PC-3 (cell line): ENCODE results near the gene TTC7B. TPM values are rescaled to one million over a fixed set of nuclear protein-coding genes. Genes with fewer than 3 reads are reported as not detected.

Source experiments
- ATAC-seq: fragments of 200-7000 bp; cut with Tn5 transposase; 2 replicates; pipeline ENCODE4 v1.9.1; 2020; ENCODE audit warnings: mild to moderate bottlenecking, moderate library complexity
- BruUV-seq: library from RNA; stranded (reverse); fragments of 400-500 nt; replicated peaks from 2 replicates; lab custom pipeline; 2021; lab: Mats Ljungman, UMichigan
- CTCF ChIA-PET: fragments of 300-600 bp; sonication (Branson Sonifier 250); formaldehyde crosslinking; loops from one replicate; lab custom pipeline; 2022; ENCODE audit warnings: antibody characterized with exemption; lab: Charles Lee
- POLR2A ChIA-PET: fragments of 300-600 bp; sonication (Branson Sonifier 250); formaldehyde crosslinking; loops from one replicate; lab custom pipeline; 2022; ENCODE audit warnings: antibody characterized with exemption; ENCODE audit not compliant: unreplicated experiment; lab: Charles Lee
- DNase-seq: peaks from one replicate; pipeline ENCODE4 v3.0.0-alpha.2; 2015
- H2AFZ ChIP-seq: fragments of 300-600 bp; sonication (generic); 2 replicates; pipeline ENCODE4 v1.6.0; 2016; ENCODE audit warnings: antibody characterized with exemption, low read length
- H3F3A ChIP-seq: fragments of 300-600 bp; sonication (generic); one replicate; pipeline ENCODE4 v1.6.0; 2017; ENCODE audit warnings: antibody characterized with exemption, low read length, control low read depth, mild to moderate bottlenecking; ENCODE audit not compliant: unreplicated experiment
- H3K27ac ChIP-seq: fragments of 300-600 bp; sonication (generic); 2 replicates; pipeline ENCODE4 v1.5.1; 2016; ENCODE audit warnings: mild to moderate bottlenecking, low read length
- H3K27me3 ChIP-seq: fragments of 300-600 bp; sonication (generic); 2 replicates; pipeline ENCODE4 v1.6.1; 2016; ENCODE audit warnings: low read length, mixed read lengths
- H3K36me3 ChIP-seq: fragments of 300-600 bp; sonication (generic); 2 replicates; pipeline ENCODE4 v1.6.1; 2016; ENCODE audit warnings: low read depth, mixed run types, low read length, mixed read lengths
- H3K4me1 ChIP-seq: fragments of 300-600 bp; sonication (generic); 2 replicates; pipeline ENCODE4 v1.5.1; 2016; ENCODE audit warnings: low read length; ENCODE audit not compliant: insufficient read depth
- H3K4me2 ChIP-seq: fragments of 300-600 bp; sonication (generic); 2 replicates; pipeline ENCODE4 v1.6.0; 2016; ENCODE audit warnings: low read length
- H3K4me3 ChIP-seq: fragments of 300-600 bp; sonication (generic); 2 replicates; pipeline ENCODE4 v1.5.1; 2016; ENCODE audit warnings: mild to moderate bottlenecking, low read length, mixed read lengths
- H3K79me2 ChIP-seq: fragments of 300-600 bp; sonication (generic); 2 replicates; pipeline ENCODE4 v1.6.1; 2017; ENCODE audit warnings: low read length, mixed read lengths
- H3K9ac ChIP-seq: fragments of 300-600 bp; sonication (generic); 2 replicates; pipeline ENCODE4 v1.6.0; 2016; ENCODE audit warnings: mild to moderate bottlenecking, low read length
- H3K9me2 ChIP-seq: fragments of 300-600 bp; sonication (generic); replicated peaks from 2 replicates; pipeline ENCODE4 v1.6.1; 2016; ENCODE audit warnings: mixed run types, low read length, mixed read lengths
- H3K9me3 ChIP-seq: fragments of 300-600 bp; sonication (generic); 2 replicates; pipeline ENCODE4 v1.6.1; 2016; ENCODE audit warnings: low read length, mixed read lengths
- H4K20me1 ChIP-seq: fragments of 300-600 bp; sonication (generic); 2 replicates; pipeline ENCODE4 v1.6.1; 2016; ENCODE audit warnings: low read length, mixed read lengths
- EZH2 ChIP-seq: fragments of 300-600 bp; sonication (generic); IDR thresholded peaks from one replicate; pipeline ENCODE4 v1.6.1; 2017; ENCODE audit warnings: antibody characterized with exemption, mild to moderate bottlenecking, low read length; ENCODE audit not compliant: unreplicated experiment
- EZH2phosphoT487 ChIP-seq: fragments of 300-600 bp; sonication (generic); IDR thresholded peaks from 2 replicates; pipeline ENCODE4 v1.6.1; 2018; ENCODE audit warnings: mild to moderate bottlenecking, antibody characterized with exemption, low read length, borderline replicate concordance
- intact Hi-C: fragments of 100-400 bp; cut with micrococcal nuclease; formaldehyde crosslinking; loops from 2 replicates; pipeline ENCODE4 v1.9.0; 2023
- total RNA-seq: library from RNA; depleted of rRNA; stranded (reverse); fragments of >200 nt; gene quantifications from 2 replicates; pipeline ENCODE4 v1.2.3, GENCODE V29; 2014
- TF ChIP-seq, protein P1 (sequence below): fragments of 300-600 bp; sonication (generic); conservative IDR thresholded peaks from 2 replicates; pipeline ENCODE4 v1.5.1; 2017; ENCODE audit warnings: antibody characterized with exemption, low read depth, mild to moderate bottlenecking, low read length

Gene TTC7B
- total RNA-seq, 1 experiment from 2014 or later: 45.6 TPM

DNA sequence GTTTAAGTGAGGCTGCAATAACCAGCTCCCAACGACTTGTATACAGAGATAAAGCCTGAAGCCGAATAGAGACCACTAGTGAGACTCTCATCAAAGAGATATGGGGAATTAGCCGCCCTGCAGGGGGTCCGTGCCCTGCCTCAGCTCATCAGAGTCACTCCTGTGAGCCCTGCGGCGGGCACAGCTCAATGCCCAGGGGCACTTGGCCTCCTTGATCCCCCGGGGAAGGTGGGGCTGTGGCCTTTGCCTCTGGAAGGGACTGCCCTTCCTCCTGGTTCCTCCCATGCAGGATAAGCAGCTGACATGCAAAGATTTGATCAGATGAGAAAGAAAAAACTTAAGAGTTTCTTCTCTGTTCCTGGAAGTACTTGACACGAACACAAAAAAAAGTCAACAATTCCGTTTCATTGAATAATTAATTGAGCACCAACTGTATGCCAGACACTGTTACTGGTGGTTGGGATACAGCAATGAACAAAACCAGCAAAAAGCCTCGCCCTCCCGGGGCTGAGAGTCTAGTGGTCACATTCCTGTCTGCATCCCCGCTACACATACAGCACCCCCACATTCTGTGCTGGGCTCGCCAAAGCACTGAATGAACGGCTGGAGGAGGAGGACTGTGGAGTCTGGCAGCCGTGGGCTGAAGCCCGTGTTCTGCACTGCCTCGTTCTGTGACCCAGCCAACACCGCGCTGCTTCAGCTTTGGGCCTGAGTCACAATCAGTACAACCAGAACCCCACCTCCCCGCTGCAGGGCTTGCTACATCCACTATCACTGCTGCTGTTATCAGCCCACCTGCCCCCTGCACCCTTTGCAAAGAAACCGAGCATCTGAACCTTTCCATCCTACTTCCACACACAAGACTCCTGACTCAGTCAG lies 10.3 kb downstream of the TTC7B start:
- Histone ChIP-seq H3K36me3 (no peaks in the 10 kb centered on the region), H3K9me3 (no peaks in the 10 kb centered on the region), H3K27me3 (no peaks in the 10 kb centered on the region), H2AFZ (no peak overlapping the region), H4K20me1 (no peaks in the 10 kb centered on the region), H3K4me1 (peaks cover 8% of the 10 kb centered on the region), H3K4me3 (no peak overlapping the region), H3K9ac (no peak overlapping the region), H3K4me2 (no peak overlapping the region), H3K79me2 (peaks cover 4% of the 10 kb centered on the region; the same call in 1 of the 2 replicates), H3K9me2 (no peaks in the 10 kb centered on the region), H3K27ac (no peak overlapping the region), H3F3A (no peaks in the 10 kb centered on the region)
- no TSS peak for BruUV-seq
- ChIA-PET POLR2A (no interaction called here), CTCF (no interaction called here)
- TF ChIP-seq EZH2 (no peak), EZH2phosphoT487 (no peak)
- TF ChIP-seq, protein P1, sequence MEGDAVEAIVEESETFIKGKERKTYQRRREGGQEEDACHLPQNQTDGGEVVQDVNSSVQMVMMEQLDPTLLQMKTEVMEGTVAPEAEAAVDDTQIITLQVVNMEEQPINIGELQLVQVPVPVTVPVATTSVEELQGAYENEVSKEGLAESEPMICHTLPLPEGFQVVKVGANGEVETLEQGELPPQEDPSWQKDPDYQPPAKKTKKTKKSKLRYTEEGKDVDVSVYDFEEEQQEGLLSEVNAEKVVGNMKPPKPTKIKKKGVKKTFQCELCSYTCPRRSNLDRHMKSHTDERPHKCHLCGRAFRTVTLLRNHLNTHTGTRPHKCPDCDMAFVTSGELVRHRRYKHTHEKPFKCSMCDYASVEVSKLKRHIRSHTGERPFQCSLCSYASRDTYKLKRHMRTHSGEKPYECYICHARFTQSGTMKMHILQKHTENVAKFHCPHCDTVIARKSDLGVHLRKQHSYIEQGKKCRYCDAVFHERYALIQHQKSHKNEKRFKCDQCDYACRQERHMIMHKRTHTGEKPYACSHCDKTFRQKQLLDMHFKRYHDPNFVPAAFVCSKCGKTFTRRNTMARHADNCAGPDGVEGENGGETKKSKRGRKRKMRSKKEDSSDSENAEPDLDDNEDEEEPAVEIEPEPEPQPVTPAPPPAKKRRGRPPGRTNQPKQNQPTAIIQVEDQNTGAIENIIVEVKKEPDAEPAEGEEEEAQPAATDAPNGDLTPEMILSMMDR: no peak
- ATAC-seq (no peak), DNase-seq (no peak)
- intact Hi-C loops: no loop called here

DNA sequence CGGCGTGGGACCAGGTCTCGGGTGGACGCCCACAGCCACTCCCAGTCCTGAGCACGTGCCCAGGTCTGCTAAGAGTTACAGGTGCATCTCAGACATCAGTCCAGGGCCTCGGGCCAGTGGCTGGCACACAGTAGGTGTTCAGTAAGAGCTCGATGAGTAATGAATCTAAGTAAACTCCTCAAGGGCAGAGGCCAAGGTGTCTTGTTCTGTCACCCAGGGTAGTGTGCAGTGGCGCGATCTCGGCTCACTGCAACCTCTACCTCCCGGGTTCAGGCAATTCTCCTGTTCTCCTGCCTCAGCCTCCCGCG lies 11.2 kb downstream of the TTC7B start:
- H3K4me2 ChIP-seq: no peak overlapping the region
- ChIA-PET POLR2A (no interaction called here), CTCF (no interaction called here)
- no peak for DNase-seq
- no peak overlapping the region for H2AFZ ChIP-seq
- no peak overlapping the region for H3K27ac ChIP-seq
- no peaks in the 10 kb centered on the region for H3K9me2 ChIP-seq
- no peaks in the 10 kb centered on the region for H3K9me3 ChIP-seq
- TF ChIP-seq EZH2phosphoT487 (no peak), EZH2 (no peak)
- TF ChIP-seq, protein P1: no peak
- no peaks in the 10 kb centered on the region for H3F3A ChIP-seq
- peaks cover 4% of the 10 kb centered on the region; the same call in 1 of the 2 replicates for H3K79me2 ChIP-seq
- H3K9ac ChIP-seq: no peak overlapping the region
- ATAC-seq: no peak
- H4K20me1 ChIP-seq: no peaks in the 10 kb centered on the region
- H3K4me3 ChIP-seq: no peak overlapping the region
- intact Hi-C loops: no loop called here
- H3K36me3 ChIP-seq: no peaks in the 10 kb centered on the region
- H3K4me1 ChIP-seq: peaks cover 8% of the 10 kb centered on the region
- BruUV-seq: no TSS peak
- no peaks in the 10 kb centered on the region for H3K27me3 ChIP-seq
